ENCODE data around the gene ARGLU1.

The ARGLU1 gene

DNA sequence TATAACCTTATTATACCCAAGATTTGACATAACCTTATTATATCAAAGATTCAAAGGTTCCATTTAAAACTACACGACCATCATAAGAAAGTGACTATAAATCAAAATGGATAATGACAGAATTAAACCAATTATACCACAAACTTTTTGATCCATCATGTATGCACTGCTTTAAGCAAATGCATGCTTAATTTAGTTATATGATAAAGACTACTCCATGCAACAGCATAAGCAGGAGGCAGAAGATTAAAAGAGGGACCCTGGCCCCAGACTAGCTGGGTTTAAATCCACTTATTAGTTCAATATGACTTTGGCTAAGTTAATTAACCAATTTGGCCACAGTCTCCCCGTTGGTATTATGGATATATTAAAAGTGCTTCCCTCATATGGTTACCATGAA lies 43.8 kb downstream of the ARGLU1 start:
- DNase-seq (ENCODE audit: low read depth), result no peak

DNA sequence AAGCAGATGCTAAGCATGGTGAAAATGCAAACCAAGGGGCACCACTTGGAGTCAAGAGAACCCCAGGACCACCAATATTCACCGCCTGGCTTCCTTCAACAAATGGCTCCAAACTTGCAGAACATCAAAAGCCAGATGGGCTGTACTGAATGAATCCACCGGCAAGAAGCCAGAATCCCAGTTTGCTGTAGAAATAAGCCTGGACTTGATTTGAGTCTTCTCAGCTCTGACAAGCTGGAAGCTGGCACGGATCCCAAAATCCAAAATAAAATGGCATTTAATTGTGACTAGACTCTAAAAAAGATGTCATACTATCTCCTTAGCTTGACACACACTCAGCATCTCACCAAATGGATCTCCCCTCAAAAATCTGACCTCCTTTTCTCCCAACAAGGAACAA lies 44.4 kb downstream of the ARGLU1 start:
- DNase-seq (ENCODE audit: low read depth), result no peak

DNA sequence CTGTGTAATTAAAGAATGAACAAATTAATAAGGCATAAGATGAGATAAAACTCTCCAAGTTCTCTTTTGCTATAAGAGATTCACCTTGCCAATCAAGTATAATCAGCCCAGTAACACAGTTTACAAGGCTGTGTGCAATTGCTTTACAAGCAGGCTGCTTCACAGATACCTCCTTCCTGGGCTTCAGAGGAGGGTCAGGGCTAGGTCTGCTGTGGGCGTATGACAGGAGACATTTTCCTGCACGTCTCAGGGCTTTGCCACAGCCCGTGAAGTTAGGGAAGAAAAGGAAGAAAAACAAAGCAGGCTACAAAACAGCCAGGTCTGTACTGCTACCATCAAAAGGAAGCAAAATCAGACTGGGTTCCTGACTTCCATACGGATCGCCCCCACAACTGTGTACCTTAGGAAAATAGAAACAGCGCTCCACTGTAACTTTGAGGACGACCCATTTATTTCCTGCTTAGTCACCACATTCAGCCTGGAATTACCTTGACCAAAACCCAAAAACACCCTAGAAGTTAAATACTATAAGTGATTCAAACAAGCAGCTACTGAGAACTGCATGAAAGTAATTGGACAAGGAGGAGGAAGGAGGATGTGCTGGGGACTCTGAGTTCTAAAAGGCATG lies 44.9 kb downstream of the ARGLU1 start:
- DNase-seq (ENCODE audit: low read depth), result no peak

DNA sequence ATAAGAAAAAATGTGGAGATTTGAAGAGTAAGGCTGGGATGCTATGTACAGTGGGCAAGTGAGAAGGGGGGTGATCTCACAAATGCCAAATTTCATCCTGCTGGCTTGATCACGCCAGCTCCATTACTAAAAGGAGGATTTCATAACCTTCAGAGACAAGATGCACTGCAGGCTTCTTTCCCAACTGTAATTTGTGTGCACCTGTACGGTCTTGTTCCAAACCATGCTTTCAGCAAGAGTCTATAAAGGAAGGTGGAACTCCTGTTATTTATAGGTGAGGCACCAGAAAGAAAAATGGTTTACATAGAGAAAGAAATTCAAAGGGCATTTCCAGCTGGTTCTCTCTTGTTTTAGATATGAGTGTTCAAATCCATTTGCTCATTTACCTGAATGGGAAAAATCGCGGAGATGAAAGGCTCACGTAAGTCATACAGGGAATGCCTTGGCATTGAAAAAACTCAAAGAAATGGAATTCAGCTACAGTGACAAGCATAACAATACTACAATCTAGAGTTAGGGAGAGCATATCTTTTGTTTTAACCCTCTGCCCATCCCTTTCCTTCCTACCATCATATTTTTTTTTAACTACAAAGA lies 45.7 kb downstream of the ARGLU1 start:
- DNase-seq (ENCODE audit: low read depth), result no peak

DNA sequence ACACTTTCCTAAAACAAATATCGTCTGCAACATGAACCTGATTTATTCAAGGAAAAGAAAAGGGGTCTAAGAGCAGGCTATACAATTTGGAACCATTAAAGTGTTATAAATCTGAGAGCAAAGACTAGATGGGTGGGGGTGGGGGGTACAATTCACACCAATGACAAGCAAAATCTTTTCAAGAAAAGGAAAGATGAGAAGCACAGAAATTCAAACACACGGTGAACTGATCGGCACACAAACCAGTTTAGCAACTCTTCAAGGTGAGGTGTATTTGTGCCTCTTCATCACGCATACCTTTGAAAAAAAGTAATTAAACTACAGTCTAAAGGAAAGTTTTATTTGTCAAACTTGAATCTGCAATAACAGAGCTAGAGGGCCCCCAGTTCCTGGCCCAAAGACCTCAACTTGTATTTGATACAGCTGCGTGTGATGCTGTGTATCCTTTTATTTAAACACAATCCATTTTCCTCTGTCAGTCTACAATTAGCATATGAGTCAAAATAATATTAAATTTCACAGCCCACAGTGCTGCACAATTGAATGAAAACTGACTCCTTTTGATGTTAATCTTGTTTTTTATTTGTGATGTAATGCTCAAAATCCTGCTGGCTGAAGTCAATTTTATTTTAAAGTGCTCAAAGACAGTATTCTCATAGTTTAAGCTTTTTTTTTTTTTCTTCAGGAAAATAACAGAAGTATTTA lies 46.7 kb downstream of the ARGLU1 start:
- no peak for DNase-seq (ENCODE audit: low read depth)

DNA sequence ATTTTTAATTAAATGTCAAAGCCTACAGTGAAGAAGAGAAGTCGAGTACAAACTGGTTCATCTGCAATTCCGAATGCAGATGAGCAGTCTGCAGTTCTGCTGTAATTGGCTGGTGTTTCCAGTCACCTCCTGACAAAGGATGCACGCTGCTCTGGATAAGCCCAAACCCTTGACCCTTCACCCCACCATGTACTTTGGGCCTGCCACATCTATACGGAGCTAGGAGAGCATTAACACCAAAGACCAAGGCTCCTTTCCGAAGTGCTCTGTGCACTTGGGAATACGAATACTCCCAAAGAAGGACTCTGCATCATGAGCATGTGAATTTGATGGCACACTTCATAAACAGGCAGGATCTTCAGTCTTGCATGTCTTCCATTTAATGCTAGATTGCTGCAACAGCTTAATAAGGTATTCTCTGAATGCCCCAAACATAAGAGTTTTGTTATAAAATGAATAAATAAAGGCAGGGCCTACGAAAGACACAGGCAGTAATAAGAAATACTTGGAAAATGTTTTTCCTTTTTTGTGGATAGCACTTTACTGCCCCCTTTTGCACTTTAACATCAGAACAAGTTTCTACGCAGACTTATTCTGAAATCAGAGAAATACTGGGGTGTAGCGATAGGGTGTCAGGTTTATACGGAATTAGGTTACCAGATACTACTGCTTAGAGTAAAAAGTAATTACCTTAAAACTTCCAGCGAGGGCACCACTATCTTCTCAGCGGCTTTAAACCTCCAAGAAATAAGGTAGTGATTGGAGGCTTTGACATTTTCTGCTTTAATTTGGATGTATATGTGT lies 47.5 kb downstream of the ARGLU1 start:
- no peak for DNase-seq (ENCODE audit: low read depth)

DNA sequence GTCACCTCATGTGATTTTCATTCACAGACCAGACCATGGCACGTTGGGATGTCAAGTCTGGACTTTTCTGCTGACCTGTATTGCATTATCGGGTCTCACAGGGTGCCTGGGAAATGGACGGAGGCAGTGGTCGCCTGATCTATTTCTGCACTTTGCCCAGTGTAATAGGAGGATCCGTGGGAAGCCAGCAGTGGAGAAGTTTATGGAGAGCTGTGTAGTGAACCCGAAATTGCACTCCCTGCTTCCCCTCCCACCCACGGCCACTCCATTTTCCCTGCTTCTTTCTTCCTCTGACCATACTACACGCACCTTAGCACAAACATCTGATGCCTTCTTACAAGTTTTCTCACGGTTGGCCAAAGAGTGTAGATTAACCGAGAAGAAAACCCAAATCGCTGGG lies 49.4 kb downstream of the ARGLU1 start:
- no peak for DNase-seq (ENCODE audit: low read depth)

DNA sequence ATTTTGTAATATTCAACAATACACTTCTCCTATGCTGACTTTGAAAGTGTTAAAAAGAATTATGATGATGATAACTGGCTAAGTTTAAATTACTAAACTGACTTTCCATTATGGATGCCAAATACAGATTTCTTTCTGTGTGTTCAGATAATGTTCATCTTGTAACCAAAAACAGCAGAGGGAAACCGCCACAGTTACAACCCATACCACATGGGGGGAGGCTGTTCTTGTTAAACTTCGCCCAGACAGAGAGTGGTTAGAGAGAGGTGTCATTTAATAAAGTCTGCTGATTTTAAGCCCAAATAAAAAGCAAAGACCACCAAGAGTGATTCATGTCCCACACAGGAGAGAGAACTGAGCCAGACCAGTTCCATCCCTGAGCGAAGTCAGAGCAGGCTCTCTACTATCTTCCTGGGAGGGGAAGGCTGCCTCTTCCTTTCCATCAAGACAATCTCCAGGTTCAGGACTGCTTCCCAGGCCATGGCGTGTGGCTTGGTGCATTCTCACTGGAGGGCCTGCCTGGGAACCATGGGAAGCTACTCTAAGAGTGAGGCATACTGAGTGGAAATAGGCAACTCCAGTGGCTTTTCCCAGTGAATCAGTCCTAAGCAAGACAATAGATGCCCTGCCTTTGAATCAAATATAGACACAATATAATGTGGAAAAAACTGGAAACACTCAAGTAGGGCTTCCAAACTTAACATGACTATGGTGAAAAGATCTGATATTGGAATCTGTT lies 50.7 kb downstream of the ARGLU1 start:
- no peak for DNase-seq (ENCODE audit: low read depth)

DNA sequence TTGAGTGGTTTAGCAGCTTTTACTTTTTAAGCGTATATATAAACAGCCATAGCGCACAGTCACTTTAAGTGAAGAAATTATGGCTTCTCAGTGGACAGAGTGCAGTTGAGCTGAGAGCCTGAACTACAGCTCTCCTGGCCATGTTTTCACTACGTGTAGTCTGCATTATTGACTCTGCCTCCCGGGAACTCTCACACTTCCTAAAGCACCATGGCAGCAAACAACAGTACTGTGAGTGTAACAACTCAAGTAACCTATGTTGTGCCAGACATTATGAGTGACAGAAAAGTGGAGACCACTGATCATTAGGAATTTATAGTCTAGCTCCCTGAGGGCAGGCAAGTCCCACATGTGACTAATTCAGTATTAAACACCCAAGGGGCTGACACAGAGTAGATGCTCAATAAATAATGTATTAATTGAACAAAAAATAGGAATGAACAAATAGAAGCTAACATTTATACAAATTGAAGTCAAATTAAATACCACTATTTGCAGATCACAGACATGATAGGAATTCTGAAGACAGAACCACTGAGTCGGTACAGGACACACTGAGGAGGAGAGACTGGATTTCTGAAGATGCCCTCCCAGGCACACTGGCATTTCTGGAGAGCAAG lies 52.2 kb downstream of the ARGLU1 start:
- DNase-seq (ENCODE audit: low read depth), result no peak

DNA sequence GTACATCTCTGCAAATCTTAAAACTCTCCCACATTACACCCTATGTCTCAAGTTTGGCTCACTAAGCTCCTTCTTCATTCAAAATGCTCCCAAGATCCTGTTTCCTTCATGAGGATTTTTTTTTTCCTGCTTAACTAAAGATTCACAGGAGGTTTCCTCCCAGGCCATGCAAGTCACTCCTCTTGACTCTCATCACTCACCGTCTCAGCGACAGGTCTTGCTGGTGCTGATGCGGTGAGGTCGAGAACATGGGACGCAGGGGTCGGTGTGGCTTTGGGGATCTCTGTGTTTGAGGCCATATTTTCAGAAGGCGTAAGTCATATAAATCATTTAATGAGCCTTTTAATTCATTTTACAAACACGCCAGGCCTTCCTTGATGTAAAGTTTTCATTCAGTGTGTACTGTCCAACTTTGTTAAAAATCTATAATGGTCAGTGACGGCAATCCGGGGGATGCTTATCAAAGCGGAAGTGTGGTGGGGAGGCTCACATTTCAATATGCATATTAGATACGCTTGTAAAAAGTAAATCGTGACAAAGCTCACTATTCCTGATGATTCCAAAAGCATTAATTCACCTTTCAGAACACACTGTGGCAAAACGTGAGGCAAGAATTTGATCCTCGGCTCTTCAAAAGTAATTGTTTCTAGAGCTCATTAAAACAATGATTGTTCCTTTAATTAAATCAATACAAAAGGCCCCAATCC lies 52.9 kb downstream of the ARGLU1 start:
- DNase-seq (ENCODE audit: low read depth), result no peak

DNA sequence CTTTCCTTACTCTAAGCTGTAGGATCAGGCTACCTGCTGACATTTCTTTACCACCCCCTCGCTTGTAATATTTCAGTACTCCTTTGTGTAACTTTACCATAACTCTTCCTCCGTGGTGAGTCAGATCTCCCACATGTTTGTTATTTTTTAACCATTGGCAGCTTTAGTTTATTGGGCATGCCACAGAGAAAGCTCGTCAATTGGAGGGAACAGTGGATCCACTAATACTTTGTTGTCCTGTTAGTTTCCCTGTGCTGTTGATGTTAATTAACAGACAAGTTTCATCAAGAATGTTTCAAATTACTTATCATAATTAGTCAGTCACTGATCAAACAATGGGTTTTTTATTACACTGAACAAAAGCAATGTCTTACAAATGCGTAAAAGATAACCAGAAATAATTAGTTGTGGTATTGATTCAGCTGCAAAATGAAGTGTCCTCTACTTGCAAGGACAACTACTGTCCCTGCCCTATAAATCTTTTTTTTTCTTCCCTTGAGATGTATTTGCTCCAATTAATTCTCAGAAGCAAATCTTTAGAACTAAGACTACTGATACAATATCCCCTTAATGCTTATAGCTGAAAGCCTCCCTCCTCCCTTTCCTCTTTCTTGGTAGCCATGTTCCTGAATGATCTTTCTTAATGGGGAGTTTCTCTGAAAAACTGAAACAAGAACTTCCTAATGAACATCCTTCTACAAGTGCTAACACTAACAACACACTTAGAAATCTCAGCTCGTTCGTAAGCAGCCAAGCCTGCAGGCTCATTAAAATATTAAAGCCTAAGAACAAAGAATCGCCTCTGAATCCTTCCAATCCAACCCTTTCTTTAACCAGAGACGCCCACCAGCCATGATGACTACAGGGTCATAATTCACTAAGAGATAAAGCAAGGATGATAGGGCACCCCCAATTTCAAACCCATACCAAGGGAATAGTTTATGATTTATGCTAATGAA lies 54.6 kb downstream of the ARGLU1 start:
- DNase-seq (ENCODE audit: low read depth), result no peak

DNA sequence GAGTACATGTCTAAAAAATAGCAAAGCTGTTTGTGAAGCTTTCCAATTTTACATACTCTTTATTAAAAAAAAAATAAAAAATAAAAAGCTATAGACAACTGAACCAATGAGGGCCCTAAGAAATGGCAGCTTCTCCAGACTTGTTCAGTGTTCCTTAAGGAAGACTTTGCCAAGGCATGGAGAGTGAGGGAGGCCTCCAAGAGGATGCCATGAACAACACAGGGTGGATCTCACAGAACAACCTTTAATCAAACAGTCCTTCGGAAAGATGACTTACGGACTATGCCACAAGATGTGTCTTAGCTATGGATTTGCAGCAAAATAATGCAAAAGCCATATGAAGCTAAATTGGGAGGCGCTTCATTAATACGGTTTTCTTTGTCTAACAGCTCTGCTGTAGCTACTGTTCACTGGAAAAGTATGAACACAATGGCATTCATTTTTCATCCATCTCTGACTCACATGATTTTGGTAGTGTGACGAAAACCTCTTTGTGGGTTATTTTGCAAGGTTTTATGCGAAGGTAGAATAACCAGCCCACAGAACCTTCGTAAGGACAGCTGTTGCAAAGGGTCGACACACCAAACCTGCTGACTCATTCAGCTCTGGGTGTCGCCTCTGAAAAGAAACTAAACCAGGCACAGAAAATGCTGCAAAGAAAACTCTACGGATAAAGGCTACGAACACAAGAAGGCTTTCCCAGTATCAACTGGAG lies 60.2 kb downstream of the ARGLU1 start:
- no peak for DNase-seq (ENCODE audit: low read depth)

DNA sequence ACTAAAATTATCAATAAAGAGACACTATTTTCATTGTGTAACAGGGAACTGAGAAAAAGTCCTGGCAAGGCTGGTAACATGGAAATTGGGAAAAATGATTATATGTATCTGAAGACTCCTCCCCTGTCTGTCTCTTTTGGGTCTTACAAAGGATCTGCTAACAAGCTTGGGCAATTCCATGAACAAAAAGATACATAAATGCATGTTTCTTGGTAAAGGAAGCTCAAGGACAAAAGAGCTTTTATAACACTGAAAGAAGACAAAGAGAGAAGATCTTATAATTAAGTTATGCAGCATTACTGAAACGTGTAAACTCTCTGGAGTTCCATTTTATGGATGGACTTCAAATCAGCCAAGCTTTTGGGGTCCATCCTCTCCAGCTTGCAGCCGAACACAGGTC lies 61.7 kb downstream of the ARGLU1 start:
- no peak for DNase-seq (ENCODE audit: low read depth)

DNA sequence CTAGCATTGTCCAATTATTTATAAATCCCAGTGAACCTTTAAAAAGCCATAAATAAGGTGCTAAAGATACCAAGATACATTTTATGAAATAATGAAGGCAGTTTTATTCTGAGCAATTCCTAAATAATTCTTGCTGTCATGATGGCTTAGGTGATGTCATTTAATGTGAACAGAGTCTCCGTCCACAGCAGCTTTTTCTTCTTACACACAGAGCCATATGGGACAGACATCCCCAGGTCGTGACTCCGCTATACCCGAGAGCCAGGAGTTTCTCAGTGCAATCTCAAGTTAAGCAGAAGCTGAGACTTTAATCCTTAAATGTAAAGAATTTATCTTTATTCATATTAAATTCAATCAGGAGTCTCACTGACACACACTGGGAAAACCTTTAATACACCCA lies 62.2 kb downstream of the ARGLU1 start:
- no peak for DNase-seq (ENCODE audit: low read depth)

DNA sequence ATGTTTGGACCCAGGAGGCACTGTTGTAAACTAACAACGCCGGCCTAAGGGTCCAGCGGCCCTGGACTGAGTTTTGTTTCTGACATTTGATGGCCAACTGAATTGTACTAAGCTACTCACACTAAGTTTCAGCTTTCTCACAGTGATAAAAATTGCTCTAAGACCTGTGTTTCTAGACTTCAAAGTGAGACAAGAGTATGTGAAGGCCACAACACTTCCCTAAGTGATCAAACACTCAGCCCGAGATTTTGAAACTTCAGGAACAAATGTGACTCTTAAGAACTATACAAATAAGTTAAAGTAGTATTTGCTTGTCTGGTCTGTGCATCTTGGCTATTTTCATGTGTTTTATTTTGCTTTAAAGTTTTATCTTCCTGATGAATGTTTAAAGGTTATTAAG lies 62.6 kb downstream of the ARGLU1 start:
- no peak for DNase-seq (ENCODE audit: low read depth)

DNA sequence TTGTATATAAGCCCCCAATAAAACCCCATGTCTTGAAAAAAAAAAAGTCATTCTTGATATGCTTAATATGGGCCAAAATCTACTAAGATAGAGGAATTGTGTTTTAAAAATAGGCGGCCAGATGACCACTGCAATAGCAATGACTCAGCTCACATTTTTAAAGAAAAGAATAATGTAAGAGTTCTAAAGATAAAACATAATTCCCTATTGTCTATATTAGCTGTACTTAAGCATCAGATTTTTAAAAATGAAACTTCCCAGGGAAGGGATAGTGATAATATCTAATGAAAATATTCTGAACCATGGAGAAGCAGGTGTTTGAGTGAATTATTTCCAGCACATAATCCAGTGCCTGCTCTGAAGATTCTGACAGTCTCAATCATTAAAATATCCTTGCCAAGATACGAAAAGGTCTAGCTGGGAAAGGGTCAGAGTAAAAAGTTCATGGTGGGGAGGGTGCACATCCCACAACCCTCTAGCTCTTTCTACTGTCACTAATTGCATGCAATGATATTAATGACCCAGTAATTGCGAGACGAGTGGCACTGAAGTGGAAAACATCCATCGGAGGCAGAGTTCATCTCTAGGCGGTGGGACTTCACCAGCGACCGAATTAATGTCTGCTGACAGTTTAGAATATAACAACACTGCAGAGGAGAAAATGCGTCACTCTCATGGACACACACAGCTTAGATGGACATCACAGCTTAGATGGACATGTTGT lies 64.0 kb downstream of the ARGLU1 start:
- DNase-seq (ENCODE audit: low read depth), result no peak

DNA sequence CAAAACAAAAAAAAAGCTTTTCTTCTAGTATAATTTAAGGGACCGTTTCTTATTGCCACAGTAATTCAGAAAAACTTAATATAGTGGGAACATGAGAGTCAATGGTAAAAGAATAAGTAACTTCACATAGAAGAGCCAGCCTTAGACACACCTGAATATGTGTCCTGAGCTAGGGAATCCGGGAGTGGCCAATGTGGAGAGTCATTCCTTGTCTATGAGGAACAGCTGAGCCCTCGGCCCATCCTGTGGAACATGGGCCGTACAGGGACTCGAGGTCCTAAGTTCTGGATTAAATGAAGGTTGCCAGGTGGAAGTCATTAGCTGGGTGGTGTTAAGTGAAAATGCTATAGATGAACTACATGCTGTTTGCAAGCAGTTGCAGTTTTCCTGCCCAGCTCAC lies 64.7 kb downstream of the ARGLU1 start:
- no peak for DNase-seq (ENCODE audit: low read depth)

DNA sequence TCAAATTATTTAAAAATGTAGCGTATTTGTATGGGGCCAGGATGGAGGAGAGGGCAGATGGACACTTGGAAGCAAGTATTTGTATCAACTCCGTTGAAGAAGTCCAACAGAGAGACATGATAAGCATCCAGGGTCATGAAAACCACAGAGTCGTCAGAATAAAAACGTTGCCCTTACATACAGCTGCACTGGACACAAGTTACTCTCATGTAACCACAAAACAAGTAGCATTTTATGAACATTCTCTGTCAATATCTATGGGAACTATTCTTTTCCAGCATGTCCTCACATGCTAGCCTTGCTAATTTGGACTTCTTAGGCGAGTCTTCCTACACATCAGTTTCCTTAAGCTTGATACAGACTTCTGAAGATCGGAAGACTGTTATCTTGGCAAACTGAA lies 67.5 kb downstream of the ARGLU1 start:
- DNase-seq (ENCODE audit: low read depth), result no peak

DNA sequence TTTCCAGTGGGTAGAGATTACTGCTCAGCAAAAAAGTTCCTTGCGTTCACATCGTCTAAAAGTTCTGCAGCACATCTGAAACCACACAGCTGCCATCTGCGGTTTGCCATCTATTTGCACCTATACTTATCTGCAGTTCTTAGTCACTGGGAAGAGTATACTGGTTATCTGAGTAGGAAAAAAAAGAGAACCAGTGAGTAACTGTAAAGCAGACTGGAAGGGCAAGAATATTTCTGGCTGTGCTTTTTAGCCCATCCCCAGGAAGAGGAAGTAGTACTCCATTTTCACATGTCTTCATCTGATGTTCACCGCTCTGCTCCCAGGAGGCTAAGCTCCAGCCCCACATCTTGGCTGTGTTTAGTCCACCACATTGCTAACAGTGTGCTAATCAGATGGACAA lies 68.0 kb downstream of the ARGLU1 start:
- DNase-seq (ENCODE audit: low read depth), result no peak

All from activated T-helper 9 cell treated with anti-CD3 and anti-CD28 coated beads, Interleukin-2, amount 50 U/mL, for 16 hours (primary cell).